Measurements from ENCODE around the gene TNFAIP8. TPM values are rescaled to one million over a fixed set of nuclear protein-coding genes. Genes with fewer than 3 reads are reported as not detected.
"Not testable (repeated sequence)": the region's sequence is repeated elsewhere in the genome, so short reads cannot be mapped to it uniquely, and the experiment has no call there.

TNFAIP8 gene
- total and polyA plus RNA-seq, 10 of the 15 experiments (the other 5 are each of a cell fraction or from before 2014, with no cell fraction given) = 124 to 324 (median 177) TPM

- WGBS (ENCODE audit: insufficient coverage, insufficient replicate concordance, low lambda C conversion rate, missing lambda C conversion rate) = 23% methylated on average over 8 of the region's 8 CpGs
- no TSS peak for BruUV-seq (replicated peaks)
- TF ChIP-seq ZNF24 (IDR thresholded peaks at IDR 0.05) = no peak
- TF ChIP-seq GABPA (IDR thresholded peaks at IDR 0.05; ENCODE audit: low read depth) = no peak
- TF ChIP-seq SMAD5 (IDR thresholded peaks at IDR 0.05; ENCODE audit: low read depth) = no peak
- TF ChIP-seq ZNF622 (IDR thresholded peaks at IDR 0.05) = no peak
- TF ChIP-seq CREM (IDR thresholded peaks at IDR 0.05; ENCODE audit: low read depth) = no peak
- TF ChIP-seq TCF3 (IDR thresholded peaks at IDR 0.05; ENCODE audit: borderline replicate concordance, insufficient read depth, low read depth, low read length) = no peak
- TF ChIP-seq CHD4 (IDR thresholded peaks at IDR 0.05) = no peak
- TF ChIP-seq NR2F1 (conservative IDR thresholded peaks at IDR 0.05) = no peak
- TF ChIP-seq RAD51 (IDR thresholded peaks at IDR 0.05) = no peak
- no peak overlapping the region; the same call in 1 of the 2 replicates for H3K4me2 ChIP-seq (ENCODE audit: control insufficient read depth, insufficient read depth)
- ChIA-PET CTCF (interaction anchor here (1.6 to 1.8 kb wide), 3 partner anchors 14 to 27 kb away, joined by 4 to 6 read pairs (median 5); no protein-coding TSS in a partner anchor), SMC1A (ENCODE audit: uncharacterized antibody, unreplicated experiment) (interaction anchor here (1.1 to 1.3 kb wide), 3 partner anchors 21 to 201 kb away, joined by 3 to 7 read pairs (median 4); no protein-coding TSS in a partner anchor), RAD21 (ENCODE audit: unreplicated experiment) (interaction anchor here (1.1 kb wide), 1 partner anchor 417 kb away, joined by 4 read pairs; no protein-coding TSS in a partner anchor), POLR2A (no interaction called here)
- peak; percentile 43 for ATAC-seq
- H3K27ac ChIP-seq (ENCODE audit: control insufficient read depth, insufficient read depth) = no peak overlapping the region
- H3K9ac ChIP-seq (ENCODE audit: control insufficient read depth, insufficient read depth, low read length) = no peak overlapping the region
- in situ Hi-C loops (cut with MboI) (no loop called here), intact Hi-C loops (cut with micrococcal nuclease; ENCODE audit: unreplicated experiment) (no loop called here)
- H3K27me3 ChIP-seq (replicated peaks in 1 of 2; ENCODE audit: control insufficient read depth in 2 of 2, insufficient read depth in 2 of 2, low read length in 1 of 2) = no peaks in the 10 kb centered on the region
- no peaks in the 10 kb centered on the region for H3K36me3 ChIP-seq (ENCODE audit: control insufficient read depth in 2 of 2, insufficient read depth in 2 of 2, low read length in 1 of 2)
- no peak overlapping the region for H3K4me3 ChIP-seq
- no peak for FAIRE-seq
- DNase-seq (ENCODE audit: low read depth, low spot score) = no peak
- H3K79me2 ChIP-seq (ENCODE audit: control insufficient read depth, insufficient read depth, low read length) = no peaks in the 10 kb centered on the region
- no peak overlapping the region for H2AFZ ChIP-seq (ENCODE audit: control insufficient read depth, low read depth, low read length)
- peaks cover 5% of the 10 kb centered on the region; the same call in 2 of the 3 replicates for H3K9me3 ChIP-seq (replicated peaks; ENCODE audit: control insufficient read depth, insufficient read depth, low read length)
- no peaks in the 10 kb centered on the region for H4K20me1 ChIP-seq (ENCODE audit: control insufficient read depth, insufficient read depth)
- H3K4me1 ChIP-seq (ENCODE audit: control insufficient read depth, insufficient read depth, low read length) = peaks cover 5% of the 10 kb centered on the region; the same call in 1 of the 2 replicates
These were observed 83.4 kb downstream of the TNFAIP8 start for GRCh38 chr5:119439140-119439631.

DNA sequence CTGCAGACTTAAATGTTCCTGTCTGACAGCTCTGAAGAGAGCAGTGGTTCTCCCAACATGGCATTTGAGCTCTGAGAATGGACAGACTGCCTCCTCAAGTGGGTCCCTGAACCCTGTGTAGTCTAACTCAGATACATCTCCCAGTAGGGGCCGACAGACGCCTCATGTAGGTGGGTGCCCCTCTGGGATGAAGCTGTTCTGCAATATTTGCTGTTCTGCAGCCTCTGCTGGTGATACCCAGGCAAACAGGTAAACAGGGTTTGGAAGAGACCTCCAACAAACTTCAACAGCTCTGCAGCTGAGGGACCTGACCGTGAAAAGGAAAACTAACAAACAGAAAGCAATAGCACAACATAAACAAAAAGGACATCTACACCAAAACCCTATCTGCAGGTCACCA, 83.8 kb downstream of the TNFAIP8 start:
- FAIRE-seq; H3K9ac ChIP-seq (ENCODE audit: control insufficient read depth, insufficient read depth, low read length); H3K36me3 ChIP-seq (ENCODE audit: control insufficient read depth in 2 of 2, insufficient read depth in 2 of 2, low read length in 1 of 2); in situ Hi-C loops (cut with MboI); intact Hi-C loops (cut with micrococcal nuclease; ENCODE audit: unreplicated experiment); POLR2A ChIA-PET; H3K9me3 ChIP-seq (replicated peaks; ENCODE audit: control insufficient read depth, insufficient read depth, low read length); H4K20me1 ChIP-seq (ENCODE audit: control insufficient read depth, insufficient read depth); H3K27me3 ChIP-seq (replicated peaks in 1 of 2; ENCODE audit: control insufficient read depth in 2 of 2, insufficient read depth in 2 of 2, low read length in 1 of 2); H3K27ac ChIP-seq (ENCODE audit: control insufficient read depth, insufficient read depth); H3K4me3 ChIP-seq; DNase-seq (ENCODE audit: low read depth, low spot score); H3K79me2 ChIP-seq (ENCODE audit: control insufficient read depth, insufficient read depth, low read length); H3K4me2 ChIP-seq (ENCODE audit: control insufficient read depth, insufficient read depth); H2AFZ ChIP-seq (ENCODE audit: control insufficient read depth, low read depth, low read length); ATAC-seq; H3K4me1 ChIP-seq (ENCODE audit: control insufficient read depth, insufficient read depth, low read length); BruUV-seq (replicated peaks): not testable (repeated sequence)
- 26% methylated on average over 3 of the region's 3 CpGs for WGBS (ENCODE audit: insufficient coverage, insufficient replicate concordance, low lambda C conversion rate, missing lambda C conversion rate)
- RAD21 ChIA-PET (ENCODE audit: unreplicated experiment) = interaction anchor here (1.1 to 2.4 kb wide), 2 partner anchors 418 to 452 kb away, joined by 4 to 5 read pairs; partner anchors contain the start of gene DTWD2
- SMC1A ChIA-PET (ENCODE audit: uncharacterized antibody, unreplicated experiment) = interaction anchor here (1.1 to 1.3 kb wide), 3 partner anchors 21 to 202 kb away, joined by 3 to 7 read pairs (median 4); no protein-coding TSS in a partner anchor
- CTCF ChIA-PET = interaction anchor here (1.6 to 1.8 kb wide), 3 partner anchors 14 to 27 kb away, joined by 4 to 6 read pairs (median 5); no protein-coding TSS in a partner anchor

DNA sequence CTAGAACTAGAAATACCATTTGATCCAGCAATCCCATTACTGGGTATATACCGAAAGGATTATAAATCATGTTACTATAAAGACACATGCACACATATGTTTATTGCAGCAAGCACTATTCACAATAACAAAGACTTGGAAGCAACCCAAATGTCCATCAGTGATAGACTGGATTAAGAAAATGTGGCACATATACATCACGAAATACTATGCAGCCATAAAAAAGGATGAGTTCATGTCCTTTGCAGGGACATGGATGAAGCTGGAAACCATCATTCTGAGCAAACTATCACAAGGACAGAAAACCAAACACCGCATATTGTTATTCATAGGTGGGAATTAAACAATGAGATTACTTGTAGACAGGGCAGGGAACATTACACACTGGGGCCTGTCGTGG, 88.8 kb downstream of the TNFAIP8 start:
- H4K20me1 ChIP-seq (ENCODE audit: control insufficient read depth, insufficient read depth); intact Hi-C loops (cut with micrococcal nuclease; ENCODE audit: unreplicated experiment); BruUV-seq (replicated peaks); H3K4me3 ChIP-seq; SMC1A ChIA-PET (ENCODE audit: uncharacterized antibody, unreplicated experiment); H3K9ac ChIP-seq (ENCODE audit: control insufficient read depth, insufficient read depth, low read length); H3K79me2 ChIP-seq (ENCODE audit: control insufficient read depth, insufficient read depth, low read length); H3K27me3 ChIP-seq (replicated peaks in 1 of 2; ENCODE audit: control insufficient read depth in 2 of 2, insufficient read depth in 2 of 2, low read length in 1 of 2); POLR2A ChIA-PET; H3K4me1 ChIP-seq (ENCODE audit: control insufficient read depth, insufficient read depth, low read length); H3K27ac ChIP-seq (ENCODE audit: control insufficient read depth, insufficient read depth); H3K36me3 ChIP-seq (ENCODE audit: control insufficient read depth in 2 of 2, insufficient read depth in 2 of 2, low read length in 1 of 2); H3K4me2 ChIP-seq (ENCODE audit: control insufficient read depth, insufficient read depth); H2AFZ ChIP-seq (ENCODE audit: control insufficient read depth, low read depth, low read length); DNase-seq (ENCODE audit: low read depth, low spot score); in situ Hi-C loops (cut with MboI); ATAC-seq; H3K9me3 ChIP-seq (replicated peaks; ENCODE audit: control insufficient read depth, insufficient read depth, low read length); FAIRE-seq; RAD21 ChIA-PET (ENCODE audit: unreplicated experiment): not testable (repeated sequence)
- CTCF ChIA-PET = interaction anchor here (1.8 kb wide), 1 partner anchor 21 kb away, joined by 5 read pairs; no protein-coding TSS in a partner anchor
- WGBS (ENCODE audit: insufficient coverage, insufficient replicate concordance, low lambda C conversion rate, missing lambda C conversion rate) = 56% methylated on average over 4 of the region's 4 CpGs

All from GM12878 (cell line).